Stimulated activated effector memory CD8-positive, alpha-beta T cell treated with anti-CD3 and anti-CD28 coated beads, Interleukin-12 subunit alpha, Interleukin-12 subunit beta, amount 100 ng/mL, for 72 hours (primary cell): ENCODE results near the gene CCBE1.

Experiments used
- ATAC-seq: fragments of 150-1000 bp; cut with Tn5 transposase; 2 replicates; pipeline ENCODE4 v1.10.0; 2021
- DNase-seq, 2 donors: peaks; one replicate each; pipeline ENCODE4 v3.0.0; 2021 to 2022; ENCODE audit warnings: low spot score in 2 of 2
- H3K27ac Mint-ChIP-seq: one replicate; pipeline ENCODE4 v1.8.0; 2022; ENCODE audit warnings: mild to moderate bottlenecking, mixed read lengths
- H3K36me3 Mint-ChIP-seq: one replicate; pipeline ENCODE4 v1.8.0; 2022; ENCODE audit warnings: mild to moderate bottlenecking, mixed read lengths
- H3K4me1 Mint-ChIP-seq: one replicate; pipeline ENCODE4 v1.8.0; 2022; ENCODE audit warnings: mixed read lengths
- H3K4me3 Mint-ChIP-seq: one replicate; pipeline ENCODE4 v1.8.0; 2022; ENCODE audit warnings: mild to moderate bottlenecking, mixed read lengths
- H3K9me3 Mint-ChIP-seq: one replicate; pipeline ENCODE4 v1.8.0; 2022; ENCODE audit warnings: mixed read lengths

The CCBE1 gene

GRCh38 chr18:59419386-59419785, 277.8 kb downstream of the CCBE1 start:
- no peaks in the 10 kb centered on the region for H3K36me3 Mint-ChIP-seq
- H3K4me3 Mint-ChIP-seq = no peak overlapping the region
- no peaks in the 10 kb centered on the region for H3K4me1 Mint-ChIP-seq
- H3K9me3 Mint-ChIP-seq = no peaks in the 10 kb centered on the region
- no peak overlapping the region for H3K27ac Mint-ChIP-seq
- no peak for ATAC-seq
- DNase-seq = no peak

- DNase-seq = no peak
- H3K4me1 Mint-ChIP-seq = no peaks in the 10 kb centered on the region
- H3K4me3 Mint-ChIP-seq = no peak overlapping the region
- H3K9me3 Mint-ChIP-seq = no peaks in the 10 kb centered on the region
- no peaks in the 10 kb centered on the region for H3K36me3 Mint-ChIP-seq
- H3K27ac Mint-ChIP-seq = no peak overlapping the region
- no peak for ATAC-seq
Measured at GRCh38 chr18:59416818-59417217, 280.4 kb downstream of the CCBE1 start.

- Mint-ChIP-seq H3K27ac (no peak overlapping the region), H3K4me3 (no peak overlapping the region), H3K4me1 (no peaks in the 10 kb centered on the region), H3K9me3 (no peaks in the 10 kb centered on the region), H3K36me3 (no peaks in the 10 kb centered on the region)
- DNase-seq = no peak
- no peak for ATAC-seq
Measured at GRCh38 chr18:59414111-59414653, 283.0 kb downstream of the CCBE1 start.

- H3K4me3 Mint-ChIP-seq = no peak overlapping the region
- H3K27ac Mint-ChIP-seq = no peak overlapping the region
- no peaks in the 10 kb centered on the region for H3K36me3 Mint-ChIP-seq
- peaks cover 6% of the 10 kb centered on the region for H3K4me1 Mint-ChIP-seq
- DNase-seq = peak; percentile 59 to 83
- ATAC-seq = peak; percentile 100
- H3K9me3 Mint-ChIP-seq = no peaks in the 10 kb centered on the region
Measured at GRCh38 chr18:59402432-59403090, 294.7 kb downstream of the CCBE1 start.

DNA sequence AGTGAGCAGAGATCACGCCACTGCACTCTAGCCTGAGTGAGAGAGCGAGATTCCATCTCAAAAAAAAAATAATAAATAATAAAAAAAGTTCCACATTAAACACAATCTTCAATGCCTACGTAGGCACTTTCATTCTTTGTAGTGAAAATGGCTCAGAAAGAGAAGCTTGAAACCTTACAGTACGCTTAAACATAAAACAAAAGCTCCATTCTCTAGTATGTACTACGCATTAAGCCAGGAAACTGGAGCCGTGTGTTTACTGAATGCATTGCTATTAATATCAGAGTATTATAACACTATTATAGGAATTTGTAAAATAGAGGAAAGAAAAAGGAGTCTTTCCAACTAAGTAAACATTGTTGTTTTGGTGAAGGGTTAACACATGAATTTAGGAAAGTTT, 296.8 kb downstream of the CCBE1 start:
- ATAC-seq = no peak
- no peak overlapping the region for H3K27ac Mint-ChIP-seq
- H3K4me1 Mint-ChIP-seq = peaks cover 16% of the 10 kb centered on the region
- DNase-seq = no peak
- H3K4me3 Mint-ChIP-seq = no peak overlapping the region
- H3K9me3 Mint-ChIP-seq = no peaks in the 10 kb centered on the region
- no peaks in the 10 kb centered on the region for H3K36me3 Mint-ChIP-seq

- DNase-seq = no peak
- Mint-ChIP-seq H3K27ac (no peak overlapping the region), H3K4me3 (no peak overlapping the region), H3K9me3 (no peaks in the 10 kb centered on the region), H3K36me3 (no peaks in the 10 kb centered on the region), H3K4me1 (peaks cover 16% of the 10 kb centered on the region)
- no peak for ATAC-seq
Measured at GRCh38 chr18:59395226-59396175, 301.7 kb downstream of the CCBE1 start.

DNA sequence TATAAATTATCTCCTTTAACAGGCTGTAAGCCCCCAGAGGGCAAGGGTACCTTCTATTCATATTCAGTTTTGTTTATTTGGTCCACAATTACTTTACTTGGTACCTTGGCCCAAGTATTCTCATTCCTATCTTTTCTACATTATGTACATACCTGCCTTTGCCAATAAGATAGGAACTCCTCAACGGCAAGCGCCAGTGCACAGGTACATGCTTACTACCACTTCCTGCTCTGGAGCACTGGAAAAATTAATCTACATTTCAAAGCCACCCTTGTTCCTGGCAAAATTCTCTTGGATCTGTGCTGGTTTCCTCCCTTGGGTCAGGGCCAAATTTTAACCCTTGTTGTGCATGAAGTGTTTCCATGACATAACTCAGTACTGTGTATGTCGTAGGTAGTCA, 303.8 kb downstream of the CCBE1 start:
- no peak overlapping the region for H3K27ac Mint-ChIP-seq
- no peaks in the 10 kb centered on the region for H3K36me3 Mint-ChIP-seq
- no peaks in the 10 kb centered on the region for H3K9me3 Mint-ChIP-seq
- no peak overlapping the region for H3K4me3 Mint-ChIP-seq
- ATAC-seq (no peak), DNase-seq (no peak)
- H3K4me1 Mint-ChIP-seq = peaks cover 16% of the 10 kb centered on the region

GRCh38 chr18:59388817-59389216, 308.4 kb downstream of the CCBE1 start:
- no peaks in the 10 kb centered on the region for H3K36me3 Mint-ChIP-seq
- H3K4me1 Mint-ChIP-seq = no peaks in the 10 kb centered on the region
- H3K9me3 Mint-ChIP-seq = no peaks in the 10 kb centered on the region
- ATAC-seq = no peak
- no peak for DNase-seq
- no peak overlapping the region for H3K4me3 Mint-ChIP-seq
- H3K27ac Mint-ChIP-seq = no peak overlapping the region

DNA sequence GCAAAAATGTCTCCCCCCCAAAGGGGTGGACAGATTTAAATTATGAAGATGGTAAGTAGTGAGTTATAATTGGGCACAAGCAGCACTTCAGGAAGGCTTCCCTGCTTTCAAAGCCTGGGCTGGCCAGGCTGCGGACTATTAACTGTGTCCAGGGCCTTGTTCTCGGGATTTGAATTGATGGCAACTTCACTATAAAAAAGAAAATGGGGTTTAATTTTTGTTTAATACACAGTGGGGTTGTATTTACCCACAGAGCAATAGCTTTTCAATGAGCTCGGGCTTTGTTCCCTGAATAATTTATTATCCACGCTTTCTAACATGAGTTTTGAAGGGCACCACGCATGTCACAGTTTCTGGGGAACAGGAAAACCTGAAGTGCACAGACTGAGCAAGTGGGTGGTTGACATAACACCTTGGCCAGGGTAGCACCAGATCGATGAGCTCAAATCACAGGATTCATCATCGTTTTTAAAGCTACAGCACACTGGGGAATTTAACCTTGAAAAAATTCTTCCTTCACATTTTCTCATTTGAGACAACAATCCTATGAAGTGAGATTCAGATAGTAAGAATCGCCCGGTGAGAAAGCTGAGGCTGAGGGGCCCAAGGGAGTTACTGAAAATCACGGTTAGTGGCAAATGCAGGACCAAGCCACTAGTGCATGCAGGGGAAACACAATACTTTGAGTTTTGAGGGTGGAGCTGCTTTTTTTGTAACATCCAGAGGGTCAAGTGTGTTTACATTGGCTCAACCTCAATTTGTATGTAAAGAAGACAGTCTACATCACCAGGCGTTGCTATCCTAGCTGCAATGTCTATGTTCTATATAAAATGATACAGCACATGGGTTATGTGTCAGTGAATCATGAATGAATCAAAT, 309.3 kb downstream of the CCBE1 start:
- Mint-ChIP-seq H3K4me1 (no peaks in the 10 kb centered on the region), H3K4me3 (no peak overlapping the region), H3K36me3 (no peaks in the 10 kb centered on the region), H3K9me3 (no peaks in the 10 kb centered on the region), H3K27ac (no peak overlapping the region)
- ATAC-seq (no peak), DNase-seq (no peak)

DNA sequence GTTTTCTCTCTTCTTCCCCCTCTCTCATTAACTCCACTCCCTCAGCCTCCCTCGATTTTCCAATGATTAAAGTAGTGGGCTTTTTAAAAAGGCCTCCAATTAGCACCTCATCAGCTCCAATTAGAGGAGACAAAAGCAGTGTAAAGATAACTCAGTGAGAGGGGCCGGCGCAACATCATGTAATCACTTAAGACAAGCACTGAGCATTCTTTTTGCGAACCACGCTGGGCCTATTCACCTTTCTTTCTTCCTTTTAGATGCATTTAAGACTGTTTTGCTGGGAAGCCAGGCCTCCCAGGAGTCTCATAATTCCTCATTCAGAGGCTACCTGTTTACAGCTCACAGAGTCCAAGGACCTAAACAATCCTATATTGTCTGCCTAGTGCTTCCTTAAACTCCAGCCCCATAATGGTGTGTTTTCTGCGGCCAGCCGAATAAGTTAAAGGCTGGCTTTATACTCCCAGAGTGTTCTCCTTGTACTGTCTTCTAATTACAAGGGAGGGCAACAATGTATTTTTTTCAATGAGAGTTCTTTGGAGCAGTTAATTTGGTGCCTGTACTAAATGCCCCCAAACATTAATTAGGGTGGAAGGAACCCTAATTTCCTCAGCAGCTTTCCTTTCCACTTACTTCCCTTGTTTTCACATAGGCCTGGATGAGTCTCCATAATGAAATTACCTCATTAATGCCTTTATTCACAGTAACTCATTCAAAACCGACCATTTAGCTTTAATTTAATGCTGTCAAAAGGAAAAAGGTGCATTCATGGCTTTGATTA, 310.1 kb downstream of the CCBE1 start:
- no peak for ATAC-seq
- DNase-seq = no peak
- H3K9me3 Mint-ChIP-seq = no peaks in the 10 kb centered on the region
- H3K27ac Mint-ChIP-seq = no peak overlapping the region
- H3K4me1 Mint-ChIP-seq = no peaks in the 10 kb centered on the region
- H3K36me3 Mint-ChIP-seq = no peaks in the 10 kb centered on the region
- no peak overlapping the region for H3K4me3 Mint-ChIP-seq

- no peak for DNase-seq
- no peak overlapping the region for H3K27ac Mint-ChIP-seq
Measured at GRCh38 chr18:59385191-59385590, 312.0 kb downstream of the CCBE1 start.

GRCh38 chr18:59383851-59384250, 313.4 kb downstream of the CCBE1 start:
- ATAC-seq (no peak), DNase-seq (no peak)
- Mint-ChIP-seq H3K9me3 (no peaks in the 10 kb centered on the region), H3K27ac (no peak overlapping the region), H3K4me1 (no peaks in the 10 kb centered on the region), H3K36me3 (no peaks in the 10 kb centered on the region), H3K4me3 (no peak overlapping the region)

More at GRCh38 chr18:59385191-59385590, 312.0 kb downstream of the CCBE1 start:
- ATAC-seq = no peak
- no peak overlapping the region for H3K4me3 Mint-ChIP-seq
- no peaks in the 10 kb centered on the region for H3K4me1 Mint-ChIP-seq
- H3K9me3 Mint-ChIP-seq = no peaks in the 10 kb centered on the region
- H3K36me3 Mint-ChIP-seq = no peaks in the 10 kb centered on the region

DNA sequence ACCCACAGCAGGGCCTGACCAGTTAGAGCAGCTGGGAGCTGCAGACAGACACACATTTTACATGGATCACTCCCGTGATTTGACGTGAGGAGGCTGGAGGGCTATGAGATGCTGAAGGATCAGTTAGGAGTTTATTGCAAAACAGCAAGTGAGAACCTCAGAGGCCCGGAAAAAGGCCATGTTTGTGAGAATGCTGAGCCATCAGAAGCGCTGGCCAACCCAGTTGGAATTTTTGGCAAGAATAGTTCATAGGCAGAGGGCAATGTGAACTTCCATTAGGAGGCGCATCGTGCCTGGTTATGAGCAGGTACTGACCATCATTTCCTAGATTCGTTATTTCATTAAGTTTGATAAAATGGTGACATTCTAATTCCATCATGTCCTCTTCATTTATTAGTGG, 314.8 kb downstream of the CCBE1 start:
- no peak overlapping the region for H3K4me3 Mint-ChIP-seq
- no peaks in the 10 kb centered on the region for H3K36me3 Mint-ChIP-seq
- DNase-seq = no peak
- H3K4me1 Mint-ChIP-seq = no peaks in the 10 kb centered on the region
- H3K9me3 Mint-ChIP-seq = no peaks in the 10 kb centered on the region
- H3K27ac Mint-ChIP-seq = no peak overlapping the region
- no peak for ATAC-seq

DNA sequence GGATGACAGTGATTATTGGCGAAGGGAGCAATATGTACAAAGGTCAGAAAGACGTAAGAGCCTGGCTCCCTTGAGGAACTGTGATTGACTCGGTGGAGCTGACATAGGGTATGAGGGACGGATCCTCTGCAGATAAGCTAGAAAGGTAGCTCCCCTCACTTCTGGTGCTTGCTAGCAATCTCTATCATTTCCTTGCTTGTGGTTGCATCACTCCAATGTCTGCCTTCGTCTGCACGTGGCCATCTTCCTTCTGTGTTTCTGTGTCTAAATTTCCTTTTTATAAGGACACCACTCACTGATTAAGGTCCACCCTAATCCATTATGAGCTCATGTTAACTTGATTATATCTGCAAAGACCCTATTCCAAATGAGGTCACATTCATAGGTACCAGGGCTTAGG, 315.3 kb downstream of the CCBE1 start:
- no peaks in the 10 kb centered on the region for H3K9me3 Mint-ChIP-seq
- no peaks in the 10 kb centered on the region for H3K36me3 Mint-ChIP-seq
- no peaks in the 10 kb centered on the region for H3K4me1 Mint-ChIP-seq
- no peak overlapping the region for H3K4me3 Mint-ChIP-seq
- no peak for ATAC-seq
- DNase-seq = no peak
- H3K27ac Mint-ChIP-seq = no peak overlapping the region
